ENCODE data around the gene PCBP4.

Gene PCBP4

DNA sequence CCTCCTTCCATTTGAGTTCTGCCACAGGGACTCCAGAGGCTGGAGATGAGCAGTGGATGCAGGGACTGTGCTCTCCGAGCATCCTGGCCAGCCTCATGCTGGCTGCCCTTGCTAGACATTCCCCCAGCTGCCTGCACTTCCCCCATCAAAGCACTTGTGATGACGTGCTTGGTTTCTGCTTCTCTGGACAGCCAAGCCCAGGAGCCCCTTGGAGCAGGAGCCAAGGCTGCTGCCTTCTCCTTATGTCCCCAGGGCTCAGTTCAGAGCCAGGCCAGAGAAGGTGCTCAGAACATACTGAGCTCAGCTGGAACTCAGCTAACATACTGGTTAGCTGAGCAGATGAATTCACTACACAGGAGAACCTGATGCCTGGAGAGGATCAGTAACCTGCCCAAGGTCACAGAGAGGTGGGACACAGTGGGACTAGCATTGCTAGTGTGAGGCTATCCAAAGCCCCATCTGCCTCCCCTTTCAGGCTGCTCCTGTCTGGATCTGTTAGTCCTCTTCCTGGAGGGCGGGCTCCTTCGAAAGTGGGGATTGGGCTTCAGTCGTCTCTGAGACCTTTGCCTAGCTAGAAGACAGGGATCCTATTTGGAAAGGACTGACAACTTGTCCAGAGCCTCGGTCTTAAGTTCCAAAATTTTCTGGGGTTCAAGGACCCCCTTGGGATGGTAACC is 4.3 kb downstream of the PCBP4 start:
- H3K9me2 ChIP-seq (replicated peaks; ENCODE audit: low read depth, low read length), result no peaks in the 10 kb centered on the region
- H3K4me1 ChIP-seq (ENCODE audit: insufficient read depth, low read length, poor library complexity, severe bottlenecking), result peaks cover 13% of the 10 kb centered on the region
- H4K20me1 ChIP-seq (ENCODE audit: insufficient read depth, low read length, poor library complexity, severe bottlenecking), result no peaks in the 10 kb centered on the region
- H3K27me3 ChIP-seq (ENCODE audit: insufficient read depth, low read length, poor library complexity, severe bottlenecking), result no peaks in the 10 kb centered on the region
- no peak overlapping the region for H3K4me3 ChIP-seq (ENCODE audit: low read length, poor library complexity, severe bottlenecking)
- H3K4me2 ChIP-seq (ENCODE audit: low read depth, low read length, poor library complexity, severe bottlenecking), result no peak overlapping the region
- H3F3A ChIP-seq (ENCODE audit: low read depth), result no peaks in the 10 kb centered on the region
- no peak overlapping the region for H2AFZ ChIP-seq (ENCODE audit: low read length)
- no peak overlapping the region for H3K9ac ChIP-seq (ENCODE audit: low read depth, low read length, poor library complexity, severe bottlenecking)
- H3K9me3 ChIP-seq (ENCODE audit: insufficient read depth, low read depth, low read length), result no peaks in the 10 kb centered on the region
- peaks cover 5% of the 10 kb centered on the region; the same call in 1 of the 2 replicates for H3K79me2 ChIP-seq (ENCODE audit: insufficient read depth, low read length)
- H3K36me3 ChIP-seq (ENCODE audit: insufficient read depth, low read length), result no peaks in the 10 kb centered on the region
- TF ChIP-seq EZH2phosphoT487 (IDR thresholded peaks at IDR 0.05; ENCODE audit: borderline replicate concordance), result no peak
- TF ChIP-seq, protein P1, sequence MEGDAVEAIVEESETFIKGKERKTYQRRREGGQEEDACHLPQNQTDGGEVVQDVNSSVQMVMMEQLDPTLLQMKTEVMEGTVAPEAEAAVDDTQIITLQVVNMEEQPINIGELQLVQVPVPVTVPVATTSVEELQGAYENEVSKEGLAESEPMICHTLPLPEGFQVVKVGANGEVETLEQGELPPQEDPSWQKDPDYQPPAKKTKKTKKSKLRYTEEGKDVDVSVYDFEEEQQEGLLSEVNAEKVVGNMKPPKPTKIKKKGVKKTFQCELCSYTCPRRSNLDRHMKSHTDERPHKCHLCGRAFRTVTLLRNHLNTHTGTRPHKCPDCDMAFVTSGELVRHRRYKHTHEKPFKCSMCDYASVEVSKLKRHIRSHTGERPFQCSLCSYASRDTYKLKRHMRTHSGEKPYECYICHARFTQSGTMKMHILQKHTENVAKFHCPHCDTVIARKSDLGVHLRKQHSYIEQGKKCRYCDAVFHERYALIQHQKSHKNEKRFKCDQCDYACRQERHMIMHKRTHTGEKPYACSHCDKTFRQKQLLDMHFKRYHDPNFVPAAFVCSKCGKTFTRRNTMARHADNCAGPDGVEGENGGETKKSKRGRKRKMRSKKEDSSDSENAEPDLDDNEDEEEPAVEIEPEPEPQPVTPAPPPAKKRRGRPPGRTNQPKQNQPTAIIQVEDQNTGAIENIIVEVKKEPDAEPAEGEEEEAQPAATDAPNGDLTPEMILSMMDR (conservative IDR thresholded peaks at IDR 0.05; ENCODE audit: low read length), result no peak

DNA sequence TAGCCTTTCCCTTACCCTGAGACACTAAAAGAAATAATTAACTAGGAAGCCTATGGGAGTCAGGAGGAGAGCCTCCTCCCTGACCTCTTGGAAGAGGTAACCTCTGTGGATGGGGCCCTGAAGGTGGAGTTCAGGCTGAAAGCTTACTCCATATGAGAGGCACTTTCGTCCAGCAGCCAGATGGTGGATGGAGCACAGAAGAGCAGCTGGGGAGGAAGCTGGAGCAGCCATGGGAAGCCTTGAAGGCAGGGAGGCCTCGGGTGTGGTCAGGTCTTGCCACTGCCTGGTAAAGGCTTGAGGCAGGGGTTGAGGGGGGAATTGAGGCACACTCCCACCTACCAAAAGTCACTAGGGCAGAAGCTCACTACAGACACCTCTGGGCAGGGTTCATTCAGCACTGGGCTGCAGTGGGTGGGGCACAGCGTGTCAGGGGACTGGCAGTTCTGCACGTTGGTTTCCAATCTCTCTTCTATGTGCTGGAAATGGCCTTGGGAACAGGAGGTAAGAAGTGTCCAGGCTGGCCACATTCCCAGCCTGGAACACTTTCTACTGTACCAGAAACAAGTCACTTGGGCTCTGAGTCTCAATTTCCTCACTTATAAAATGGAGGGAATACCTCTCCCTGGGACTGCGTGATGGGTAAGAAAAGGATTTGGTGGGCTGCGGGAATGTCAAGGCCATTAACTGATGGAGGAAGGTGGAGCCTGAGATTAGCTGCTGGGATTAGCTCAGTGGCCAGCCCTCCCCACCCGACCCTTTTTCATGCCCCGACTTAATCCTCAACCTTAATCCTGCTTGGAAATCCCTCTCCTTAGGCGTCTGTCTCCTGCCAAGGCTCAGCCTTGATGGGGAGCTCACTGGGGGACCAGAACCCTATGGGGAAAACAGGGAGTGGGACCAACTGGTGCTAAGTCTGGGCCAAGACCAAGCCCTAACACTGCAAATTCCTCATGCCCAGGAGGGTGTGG is 5.4 kb downstream of the PCBP4 start:
- Histone ChIP-seq H3K4me3 (ENCODE audit: low read length, poor library complexity, severe bottlenecking) (no peak overlapping the region), H4K20me1 (ENCODE audit: insufficient read depth, low read length, poor library complexity, severe bottlenecking) (no peaks in the 10 kb centered on the region), H3K9ac (ENCODE audit: low read depth, low read length, poor library complexity, severe bottlenecking) (no peak overlapping the region), H3K4me1 (ENCODE audit: insufficient read depth, low read length, poor library complexity, severe bottlenecking) (peaks cover 10% of the 10 kb centered on the region), H3K79me2 (ENCODE audit: insufficient read depth, low read length) (peaks cover 2% of the 10 kb centered on the region; the same call in 1 of the 2 replicates), H3K9me2 (replicated peaks; ENCODE audit: low read depth, low read length) (no peaks in the 10 kb centered on the region), H2AFZ (ENCODE audit: low read length) (no peak overlapping the region), H3K9me3 (ENCODE audit: insufficient read depth, low read depth, low read length) (no peaks in the 10 kb centered on the region), H3F3A (ENCODE audit: low read depth) (no peaks in the 10 kb centered on the region), H3K36me3 (ENCODE audit: insufficient read depth, low read length) (no peaks in the 10 kb centered on the region), H3K27me3 (ENCODE audit: insufficient read depth, low read length, poor library complexity, severe bottlenecking) (no peaks in the 10 kb centered on the region), H3K4me2 (ENCODE audit: low read depth, low read length, poor library complexity, severe bottlenecking) (no peak overlapping the region)
- no peak for TF ChIP-seq EZH2phosphoT487 (IDR thresholded peaks at IDR 0.05; ENCODE audit: borderline replicate concordance)
- TF ChIP-seq, protein P1 (conservative IDR thresholded peaks at IDR 0.05; ENCODE audit: low read length), result no peak

GRCh38 chr3:51961011-51961410 is 6.2 kb downstream of the PCBP4 start:
- H3K4me2 ChIP-seq (ENCODE audit: low read depth, low read length, poor library complexity, severe bottlenecking), result no peak overlapping the region
- no peaks in the 10 kb centered on the region for H3K27me3 ChIP-seq (ENCODE audit: insufficient read depth, low read length, poor library complexity, severe bottlenecking)
- no peaks in the 10 kb centered on the region for H3K9me3 ChIP-seq (ENCODE audit: insufficient read depth, low read depth, low read length)
- TF ChIP-seq EZH2phosphoT487 (IDR thresholded peaks at IDR 0.05; ENCODE audit: borderline replicate concordance), result no peak
- TF ChIP-seq, protein P1 (conservative IDR thresholded peaks at IDR 0.05; ENCODE audit: low read length), result no peak
- H2AFZ ChIP-seq (ENCODE audit: low read length), result no peak overlapping the region
- H3K36me3 ChIP-seq (ENCODE audit: insufficient read depth, low read length), result no peaks in the 10 kb centered on the region
- no peak overlapping the region for H3K9ac ChIP-seq (ENCODE audit: low read depth, low read length, poor library complexity, severe bottlenecking)
- no peak overlapping the region for H3K4me3 ChIP-seq (ENCODE audit: low read length, poor library complexity, severe bottlenecking)
- H3K9me2 ChIP-seq (replicated peaks; ENCODE audit: low read depth, low read length), result no peaks in the 10 kb centered on the region
- peaks cover 2% of the 10 kb centered on the region for H3K4me1 ChIP-seq (ENCODE audit: insufficient read depth, low read length, poor library complexity, severe bottlenecking)
- H3K79me2 ChIP-seq (ENCODE audit: insufficient read depth, low read length), result no peaks in the 10 kb centered on the region
- H3F3A ChIP-seq (ENCODE audit: low read depth), result no peaks in the 10 kb centered on the region
- H4K20me1 ChIP-seq (ENCODE audit: insufficient read depth, low read length, poor library complexity, severe bottlenecking), result no peaks in the 10 kb centered on the region

Measured in Loucy (cell line).